HEK293 (cell line): ENCODE results near the gene FAM241A.

Experiments used
- CTCF ChIA-PET: fragments of 350-600 bp; formaldehyde crosslinking; extraction: SDS; loops from one replicate; lab custom pipeline; 2021; ENCODE audit warnings: antibody characterized with exemption; lab: Yijun Ruan, JAX
- POLR2A ChIA-PET: fragments of 300-600 bp; formaldehyde crosslinking; extraction: SDS; loops from one replicate; lab custom pipeline; 2020; ENCODE audit warnings: antibody characterized with exemption, inconsistent platforms; lab: Yijun Ruan, JAX
- H3K27ac ChIP-seq: fragments of 200-500 bp; sonication (Bioruptor generic); 2 replicates; pipeline ENCODE4 v1.5.1; 2014; ENCODE audit warnings: low read depth, low read length, control low read depth, inconsistent platforms; ENCODE audit errors: extremely low read depth
- H3K36me3 ChIP-seq, 2 experiments: fragments of 200-500 bp in 1 of 2; sonication (Bioruptor generic) in 1 of 2; 1 replicate in 1 of 2; 2 replicates in 1 of 2; pipeline ENCODE4 v1.5.1; 2014 to 2017; ENCODE audit warnings: inconsistent platforms in 2 of 2, low read length in 2 of 2; ENCODE audit not compliant: control insufficient read depth in 2 of 2, insufficient read depth in 1 of 2
- H3K4me1 ChIP-seq: fragments of 200-500 bp; sonication (Bioruptor generic); 2 replicates; pipeline ENCODE4 v1.5.1; 2014; ENCODE audit warnings: mild to moderate bottlenecking, low read length, inconsistent platforms; ENCODE audit not compliant: control insufficient read depth, insufficient read depth
- H3K4me3 ChIP-seq: 2 replicates; pipeline ENCODE4 v1.5.1; 2011; ENCODE audit warnings: low read depth, mild to moderate bottlenecking, control low read depth, low read length, moderate library complexity
- H3K9me3 ChIP-seq: fragments of 200-500 bp; sonication (Bioruptor generic); 2 replicates; pipeline ENCODE4 v1.5.1; 2014; ENCODE audit warnings: low read depth, low read length, inconsistent platforms; ENCODE audit not compliant: control insufficient read depth, insufficient read depth
- BCL6B ChIP-seq: fragments of 450-650 bp; formaldehyde crosslinking; IDR thresholded peaks from 2 replicates; pipeline ENCODE4 v1.5.1; 2017; ENCODE audit warnings: missing biosample characterization, missing genetic modification characterization
- CTCF ChIP-seq: fragments of 450-650 bp; formaldehyde crosslinking; IDR thresholded peaks from 2 replicates; pipeline ENCODE4 v1.5.1; 2016; ENCODE audit warnings: missing biosample characterization, missing genetic modification characterization
- MZF1 ChIP-seq: fragments of 450-650 bp; formaldehyde crosslinking; IDR thresholded peaks from 2 replicates; pipeline ENCODE4 v1.5.1; 2017; ENCODE audit warnings: missing biosample characterization, missing genetic modification characterization, borderline replicate concordance
- OSR2 ChIP-seq: fragments of 450-650 bp; formaldehyde crosslinking; IDR thresholded peaks from 2 replicates; pipeline ENCODE4 v1.5.1; 2016; ENCODE audit warnings: missing biosample characterization, missing genetic modification characterization
- OVOL3 ChIP-seq: fragments of 450-650 bp; formaldehyde crosslinking; IDR thresholded peaks from 2 replicates; pipeline ENCODE4 v1.5.1; 2016; ENCODE audit warnings: missing biosample characterization, missing genetic modification characterization
- PATZ1 ChIP-seq: fragments of 450-650 bp; formaldehyde crosslinking; IDR thresholded peaks from 2 replicates; pipeline ENCODE4 v1.5.1; 2016; ENCODE audit warnings: missing biosample characterization, missing genetic modification characterization
- PBX3 ChIP-seq: sonication (generic); formaldehyde crosslinking; IDR thresholded peaks from 2 replicates; pipeline ENCODE4 v1.8.1; 2022; ENCODE audit warnings: mild to moderate bottlenecking, moderate library complexity, missing genetic modification reagents
- SP2 ChIP-seq: fragments of 450-650 bp; formaldehyde crosslinking; IDR thresholded peaks from 2 replicates; pipeline ENCODE4 v1.5.1; 2016; ENCODE audit warnings: missing biosample characterization, missing genetic modification characterization
- ZBTB1 ChIP-seq: fragments of 450-650 bp; formaldehyde crosslinking; IDR thresholded peaks from 2 replicates; pipeline ENCODE4 v1.5.1; 2016; ENCODE audit warnings: missing biosample characterization, missing genetic modification characterization
- ZFHX2 ChIP-seq: fragments of 450-650 bp; formaldehyde crosslinking; conservative IDR thresholded peaks from 2 replicates; pipeline ENCODE4 v1.5.1; 2016; ENCODE audit warnings: missing biosample characterization, missing genetic modification characterization
- ZNF112 ChIP-seq: fragments of 450-650 bp; formaldehyde crosslinking; IDR thresholded peaks from 2 replicates; pipeline ENCODE4 v1.5.0; 2017; ENCODE audit warnings: missing biosample characterization, missing genetic modification characterization
- ZNF214 ChIP-seq: fragments of 450-650 bp; formaldehyde crosslinking; IDR thresholded peaks from 2 replicates; pipeline ENCODE4 v1.5.1; 2017; ENCODE audit warnings: missing biosample characterization, mild to moderate bottlenecking, missing genetic modification characterization, borderline replicate concordance
- ZNF274 ChIP-seq, 2 experiments: fragments of 200-500 bp in 1 of 2; fragments of 450-650 bp in 1 of 2; sonication (Bioruptor generic) in 1 of 2; formaldehyde crosslinking in 1 of 2; IDR thresholded peaks; 2 replicates each; pipeline versions ENCODE4 v1.5.1 to v1.6.1; 2014 to 2016; ENCODE audit warnings: borderline replicate concordance in 1 of 2, inconsistent platforms in 1 of 2, low read length in 1 of 2, missing biosample characterization in 1 of 2, missing genetic modification characterization in 1 of 2
- ZNF366 ChIP-seq: fragments of 450-650 bp; formaldehyde crosslinking; conservative IDR thresholded peaks from 2 replicates; pipeline ENCODE4 v1.5.1; 2016; ENCODE audit warnings: missing biosample characterization, missing genetic modification characterization
- ZNF404 ChIP-seq: fragments of 450-650 bp; formaldehyde crosslinking; IDR thresholded peaks from 2 replicates; pipeline ENCODE4 v1.5.1; 2017; ENCODE audit warnings: missing biosample characterization, missing genetic modification characterization
- ZNF416 ChIP-seq: fragments of 450-650 bp; formaldehyde crosslinking; IDR thresholded peaks from 2 replicates; pipeline ENCODE4 v1.5.1; 2016; ENCODE audit warnings: missing biosample characterization, missing genetic modification characterization
- ZNF423 ChIP-seq: fragments of 450-650 bp; formaldehyde crosslinking; IDR thresholded peaks from 2 replicates; pipeline ENCODE4 v1.5.1; 2016; ENCODE audit warnings: missing biosample characterization, missing genetic modification characterization
- ZNF473 ChIP-seq: fragments of 450-650 bp; formaldehyde crosslinking; IDR thresholded peaks from 2 replicates; pipeline ENCODE4 v1.5.1; 2017; ENCODE audit warnings: missing biosample characterization, missing genetic modification characterization
- ZNF48 ChIP-seq: fragments of 450-650 bp; formaldehyde crosslinking; IDR thresholded peaks from 2 replicates; pipeline ENCODE4 v1.5.1; 2016; ENCODE audit warnings: missing biosample characterization, missing genetic modification characterization
- ZNF501 ChIP-seq: fragments of 450-650 bp; formaldehyde crosslinking; IDR thresholded peaks from 2 replicates; pipeline ENCODE4 v1.5.1; 2016; ENCODE audit warnings: missing biosample characterization, missing genetic modification characterization
- ZNF513 ChIP-seq: fragments of 450-650 bp; IDR thresholded peaks from 2 replicates; pipeline ENCODE4 v1.5.1; 2018; ENCODE audit warnings: missing biosample characterization, missing genetic modification characterization
- ZNF629 ChIP-seq: fragments of 450-650 bp; formaldehyde crosslinking; IDR thresholded peaks from 2 replicates; pipeline ENCODE4 v1.5.1; 2017; ENCODE audit warnings: missing biosample characterization, missing genetic modification characterization
- ZNF664 ChIP-seq: fragments of 450-650 bp; formaldehyde crosslinking; IDR thresholded peaks from 2 replicates; pipeline ENCODE4 v1.5.1; 2016; ENCODE audit warnings: missing biosample characterization, missing genetic modification characterization
- ZNF76 ChIP-seq: fragments of 450-650 bp; formaldehyde crosslinking; IDR thresholded peaks from 2 replicates; pipeline ENCODE4; 2016; ENCODE audit warnings: low read depth, missing biosample characterization, missing genetic modification characterization, borderline replicate concordance
- ZNF785 ChIP-seq: fragments of 450-650 bp; formaldehyde crosslinking; IDR thresholded peaks from 2 replicates; pipeline ENCODE4 v1.5.1; 2016; ENCODE audit warnings: missing biosample characterization, missing genetic modification characterization

FAM241A gene

GRCh38 chr4:112201915-112202505 is 56.8 kb downstream of the FAM241A start (continued):
- TF ChIP-seq ZNF274 (IDR thresholded peaks at IDR 0.05; ENCODE audit: low read length) (no peak), ZNF274 (tag by site-specific recombination; IDR thresholded peaks at IDR 0.05; ENCODE audit: borderline replicate concordance) (no peak), ZNF76 (tag by site-specific recombination) (no peak), SP2 (tag by site-specific recombination) (no peak), PBX3 (CRISPR knock-in tag) (no peak), ZNF501 (tag by site-specific recombination) (no peak)

GRCh38 chr4:112203593-112203992 is 58.3 kb downstream of the FAM241A start:
- TF ChIP-seq ZNF112 (tag by site-specific recombination) (no peak), ZNF423 (no peak), ZNF404 (tag by site-specific recombination) (no peak), MZF1 (no peak), PATZ1 (no peak), ZNF48 (tag by site-specific recombination) (no peak), ZNF664 (tag by site-specific recombination) (no peak), ZNF513 (tag by site-specific recombination) (no peak)
- TF ChIP-seq, all 188 proteins: peak for 0
- no peak overlapping the region for H3K4me3 ChIP-seq
- ChIA-PET POLR2A (interaction anchor here (0.6 kb wide), 1 partner anchor 10 kb away, joined by 3 read pairs; no protein-coding TSS in a partner anchor), CTCF (interaction anchor here (0.6 kb wide), 1 partner anchor 1049 kb away, joined by 3 read pairs; no protein-coding TSS in a partner anchor)
- no peaks in the 10 kb centered on the region for H3K36me3 ChIP-seq
- H3K4me1 ChIP-seq = no peaks in the 10 kb centered on the region
- H3K9me3 ChIP-seq = no peaks in the 10 kb centered on the region
- H3K27ac ChIP-seq = no peak overlapping the region

GRCh38 chr4:112206431-112206830 is 61.2 kb downstream of the FAM241A start:
- Histone ChIP-seq H3K9me3 (no peaks in the 10 kb centered on the region), H3K36me3 (no peaks in the 10 kb centered on the region), H3K4me1 (no peaks in the 10 kb centered on the region), H3K4me3 (no peak overlapping the region), H3K27ac (no peak overlapping the region)
- ChIA-PET CTCF (no interaction called here), POLR2A (no interaction called here)
- TF ChIP-seq ZNF629 (tag by site-specific recombination) (no peak), OSR2 (tag by site-specific recombination) (no peak), ZNF473 (tag by site-specific recombination) (no peak), CTCF (tag by site-specific recombination) (no peak), ZNF785 (no peak), ZNF416 (tag by site-specific recombination) (no peak), ZNF366 (tag by site-specific recombination) (no peak), ZNF214 (tag by site-specific recombination) (no peak), ZFHX2 (tag by site-specific recombination) (no peak), ZBTB1 (no peak), BCL6B (tag by site-specific recombination) (no peak), ZNF513 (tag by site-specific recombination) (no peak), OVOL3 (tag by site-specific recombination) (no peak)
